SHP77 (cell line): Measurements from ENCODE around the gene SPZ1.
"Not testable (repeated sequence)": the region's sequence is repeated elsewhere in the genome, so short reads cannot be mapped to it uniquely, and the experiment has no call there.

ENCODE experiments used
- DNase-seq, 2 experiments: peaks; one replicate each; lab custom pipeline; 2025; lab: John Stamatoyannopoulos, UW

Gene SPZ1

GRCh38 chr5:80337379-80337778 lies 17.6 kb downstream of the SPZ1 start:
- DNase-seq, result no peak

GRCh38 chr5:80339116-80339515 lies 19.3 kb downstream of the SPZ1 start:
- DNase-seq, result no peak

GRCh38 chr5:80341016-80341775 lies 21.4 kb downstream of the SPZ1 start:
- no peak for DNase-seq

- no peak for DNase-seq
These were observed 23.3 kb downstream of the SPZ1 start for GRCh38 chr5:80343067-80343466.

GRCh38 chr5:80346055-80346454 lies 26.3 kb downstream of the SPZ1 start:
- peak; percentile 6 to 27 for DNase-seq

- DNase-seq, result no peak
These were observed 28.4 kb downstream of the SPZ1 start for GRCh38 chr5:80348171-80348570.

GRCh38 chr5:80351019-80351418 lies 31.2 kb downstream of the SPZ1 start:
- DNase-seq, result not testable (repeated sequence)

GRCh38 chr5:80355686-80356085 lies 35.9 kb downstream of the SPZ1 start:
- DNase-seq, result no peak

- DNase-seq, result no peak
These were observed 37.9 kb downstream of the SPZ1 start for GRCh38 chr5:80357671-80358070.

GRCh38 chr5:80360914-80361444 lies 41.2 kb downstream of the SPZ1 start:
- no peak for DNase-seq

GRCh38 chr5:80364892-80365291 lies 45.1 kb downstream of the SPZ1 start:
- no peak for DNase-seq

GRCh38 chr5:80368661-80369480 lies 49.1 kb downstream of the SPZ1 start:
- DNase-seq, result no peak

- DNase-seq, result peak in 1 of 2 experiments; percentile 17
These were observed 49.7 kb downstream of the SPZ1 start for GRCh38 chr5:80369521-80369920.

- no peak for DNase-seq
These were observed 50.6 kb downstream of the SPZ1 start for GRCh38 chr5:80370390-80370789.
